ENCODE results near the gene TMPRSS9.
"Not testable (repeated sequence)": the region's sequence is repeated elsewhere in the genome, so short reads cannot be mapped to it uniquely, and the experiment has no call there.

Gene TMPRSS9

GRCh38 chr19:2412449-2412848, 52.4 kb downstream of the TMPRSS9 start:
- no peak for DNase-seq (ENCODE audit: low read depth, low spot score)
- no peak overlapping the region for H3K4me3 ChIP-seq (ENCODE audit: low read length)
- H3K36me3 ChIP-seq (ENCODE audit: control insufficient read depth, insufficient read depth, low read length) = no peaks in the 10 kb centered on the region
- no CpG with 5 or more reads among the region's 2 CpGs for WGBS (ENCODE audit: insufficient coverage, insufficient read length)
- H3K27me3 ChIP-seq (ENCODE audit: control insufficient read depth, insufficient read depth, low read length) = no peaks in the 10 kb centered on the region
- no peaks in the 10 kb centered on the region for H3K9me3 ChIP-seq (ENCODE audit: control insufficient read depth, insufficient read depth, low read length)
- H3K27ac ChIP-seq (ENCODE audit: low read length) = no peak overlapping the region
- H3K4me1 ChIP-seq (ENCODE audit: control insufficient read depth, insufficient read depth, low read length) = no peaks in the 10 kb centered on the region

DNA sequence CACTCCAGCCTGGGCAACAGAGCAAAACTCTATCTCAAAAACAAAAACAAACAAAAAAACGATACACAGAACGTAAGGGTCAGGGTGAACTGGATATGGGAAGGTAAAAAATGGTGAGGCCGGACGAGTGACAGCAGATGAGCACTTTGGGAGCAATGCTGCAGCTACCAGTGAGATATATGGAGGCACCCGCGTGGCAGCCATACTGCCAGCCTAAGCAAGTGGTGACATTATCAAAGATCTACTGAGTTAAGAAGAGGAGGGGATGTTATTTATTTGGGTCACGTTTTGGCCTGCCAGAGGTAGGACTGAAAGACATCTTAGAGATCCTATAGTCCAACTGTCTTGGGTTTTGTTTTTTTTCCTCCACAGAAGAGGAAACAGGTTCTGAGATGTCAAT, 53.1 kb downstream of the TMPRSS9 start:
- no peak overlapping the region for H3K4me3 ChIP-seq (ENCODE audit: low read length)
- no peaks in the 10 kb centered on the region for H3K4me1 ChIP-seq (ENCODE audit: control insufficient read depth, insufficient read depth, low read length)
- H3K9me3 ChIP-seq (ENCODE audit: control insufficient read depth, insufficient read depth, low read length) = no peaks in the 10 kb centered on the region
- no CpG with 5 or more reads among the region's 7 CpGs for WGBS (ENCODE audit: insufficient coverage, insufficient read length)
- no peaks in the 10 kb centered on the region for H3K27me3 ChIP-seq (ENCODE audit: control insufficient read depth, insufficient read depth, low read length)
- no peak for DNase-seq (ENCODE audit: low read depth, low spot score)
- H3K27ac ChIP-seq (ENCODE audit: low read length) = no peak overlapping the region
- no peaks in the 10 kb centered on the region for H3K36me3 ChIP-seq (ENCODE audit: control insufficient read depth, insufficient read depth, low read length)

- Histone ChIP-seq H3K4me1 (ENCODE audit: control insufficient read depth, insufficient read depth, low read length) (no peaks in the 10 kb centered on the region), H3K36me3 (ENCODE audit: control insufficient read depth, insufficient read depth, low read length) (no peaks in the 10 kb centered on the region), H3K27ac (ENCODE audit: low read length) (no peak overlapping the region), H3K9me3 (ENCODE audit: control insufficient read depth, insufficient read depth, low read length) (no peaks in the 10 kb centered on the region), H3K27me3 (ENCODE audit: control insufficient read depth, insufficient read depth, low read length) (no peaks in the 10 kb centered on the region), H3K4me3 (ENCODE audit: low read length) (no peak overlapping the region)
- no peak for DNase-seq (ENCODE audit: low read depth, low spot score)
- no CpG with 5 or more reads among the region's 16 CpGs for WGBS (ENCODE audit: insufficient coverage, insufficient read length)
Observed at GRCh38 chr19:2413629-2414028, 53.6 kb downstream of the TMPRSS9 start.

DNA sequence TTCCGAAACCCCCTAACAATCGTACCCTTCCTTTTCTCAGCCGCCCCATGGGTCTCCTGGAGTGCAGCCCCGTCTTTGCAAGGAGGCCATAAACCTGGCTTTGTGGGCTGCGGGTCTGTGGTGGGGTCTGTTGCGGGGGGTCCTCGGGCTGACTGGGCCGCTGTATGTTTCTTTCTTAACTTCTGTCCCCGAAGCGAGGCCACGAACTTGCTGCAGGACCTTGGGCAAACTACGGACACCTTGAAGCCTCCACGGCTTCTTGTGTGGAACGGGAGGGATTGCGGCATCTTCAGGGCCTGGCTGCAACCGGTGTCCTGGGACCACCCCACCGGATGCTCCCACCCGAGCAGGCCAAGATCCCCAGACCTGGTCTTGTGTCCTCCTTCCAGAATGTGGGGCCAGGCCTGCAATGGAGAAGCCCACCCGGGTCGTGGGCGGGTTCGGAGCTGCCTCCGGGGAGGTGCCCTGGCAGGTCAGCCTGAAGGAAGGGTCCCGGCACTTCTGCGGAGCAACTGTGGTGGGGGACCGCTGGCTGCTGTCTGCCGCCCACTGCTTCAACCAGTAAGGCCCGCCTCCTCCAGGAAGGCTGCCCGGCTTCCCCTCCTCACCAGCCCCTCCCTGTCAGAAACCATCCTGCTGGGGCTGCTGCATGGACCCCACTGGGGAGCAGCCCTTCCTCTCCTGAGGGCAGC, 55.4 kb downstream of the TMPRSS9 start:
- no CpG with 5 or more reads among the region's 29 CpGs for WGBS (ENCODE audit: insufficient coverage, insufficient read length)
- H3K27ac ChIP-seq (ENCODE audit: low read length) = no peak overlapping the region
- H3K27me3 ChIP-seq (ENCODE audit: control insufficient read depth, insufficient read depth, low read length) = no peaks in the 10 kb centered on the region
- no peak overlapping the region for H3K4me3 ChIP-seq (ENCODE audit: low read length)
- H3K4me1 ChIP-seq (ENCODE audit: control insufficient read depth, insufficient read depth, low read length) = no peaks in the 10 kb centered on the region
- no peak for DNase-seq (ENCODE audit: low read depth, low spot score)
- H3K9me3 ChIP-seq (ENCODE audit: control insufficient read depth, insufficient read depth, low read length) = no peaks in the 10 kb centered on the region
- H3K36me3 ChIP-seq (ENCODE audit: control insufficient read depth, insufficient read depth, low read length) = no peaks in the 10 kb centered on the region

GRCh38 chr19:2415973-2416319, 55.9 kb downstream of the TMPRSS9 start:
- DNase-seq (ENCODE audit: low read depth, low spot score) = no peak
- H3K27ac ChIP-seq (ENCODE audit: low read length) = no peak overlapping the region
- no peak overlapping the region for H3K4me3 ChIP-seq (ENCODE audit: low read length)
- WGBS (ENCODE audit: insufficient coverage, insufficient read length) = no CpG with 5 or more reads among the region's 6 CpGs
- no peaks in the 10 kb centered on the region for H3K36me3 ChIP-seq (ENCODE audit: control insufficient read depth, insufficient read depth, low read length)
- no peaks in the 10 kb centered on the region for H3K27me3 ChIP-seq (ENCODE audit: control insufficient read depth, insufficient read depth, low read length)
- no peaks in the 10 kb centered on the region for H3K4me1 ChIP-seq (ENCODE audit: control insufficient read depth, insufficient read depth, low read length)
- H3K9me3 ChIP-seq (ENCODE audit: control insufficient read depth, insufficient read depth, low read length) = no peaks in the 10 kb centered on the region

GRCh38 chr19:2416321-2417097, 56.4 kb downstream of the TMPRSS9 start:
- H3K36me3 ChIP-seq (ENCODE audit: control insufficient read depth, insufficient read depth, low read length) = no peaks in the 10 kb centered on the region
- no peak for DNase-seq (ENCODE audit: low read depth, low spot score)
- no peaks in the 10 kb centered on the region for H3K27me3 ChIP-seq (ENCODE audit: control insufficient read depth, insufficient read depth, low read length)
- H3K9me3 ChIP-seq (ENCODE audit: control insufficient read depth, insufficient read depth, low read length) = no peaks in the 10 kb centered on the region
- WGBS (ENCODE audit: insufficient coverage, insufficient read length) = no CpG with 5 or more reads among the region's 19 CpGs
- no peak overlapping the region for H3K4me3 ChIP-seq (ENCODE audit: low read length)
- no peak overlapping the region for H3K27ac ChIP-seq (ENCODE audit: low read length)
- H3K4me1 ChIP-seq (ENCODE audit: control insufficient read depth, insufficient read depth, low read length) = no peaks in the 10 kb centered on the region

- not testable (repeated sequence) for H3K27me3 ChIP-seq (ENCODE audit: control insufficient read depth, insufficient read depth, low read length); H3K4me3 ChIP-seq (ENCODE audit: low read length); H3K4me1 ChIP-seq (ENCODE audit: control insufficient read depth, insufficient read depth, low read length); H3K9me3 ChIP-seq (ENCODE audit: control insufficient read depth, insufficient read depth, low read length); DNase-seq (ENCODE audit: low read depth, low spot score); H3K36me3 ChIP-seq (ENCODE audit: control insufficient read depth, insufficient read depth, low read length); H3K27ac ChIP-seq (ENCODE audit: low read length)
- WGBS (ENCODE audit: insufficient coverage, insufficient read length) = no CpG with 5 or more reads among the region's 8 CpGs
Observed at GRCh38 chr19:2417436-2417835, 57.4 kb downstream of the TMPRSS9 start.

DNA sequence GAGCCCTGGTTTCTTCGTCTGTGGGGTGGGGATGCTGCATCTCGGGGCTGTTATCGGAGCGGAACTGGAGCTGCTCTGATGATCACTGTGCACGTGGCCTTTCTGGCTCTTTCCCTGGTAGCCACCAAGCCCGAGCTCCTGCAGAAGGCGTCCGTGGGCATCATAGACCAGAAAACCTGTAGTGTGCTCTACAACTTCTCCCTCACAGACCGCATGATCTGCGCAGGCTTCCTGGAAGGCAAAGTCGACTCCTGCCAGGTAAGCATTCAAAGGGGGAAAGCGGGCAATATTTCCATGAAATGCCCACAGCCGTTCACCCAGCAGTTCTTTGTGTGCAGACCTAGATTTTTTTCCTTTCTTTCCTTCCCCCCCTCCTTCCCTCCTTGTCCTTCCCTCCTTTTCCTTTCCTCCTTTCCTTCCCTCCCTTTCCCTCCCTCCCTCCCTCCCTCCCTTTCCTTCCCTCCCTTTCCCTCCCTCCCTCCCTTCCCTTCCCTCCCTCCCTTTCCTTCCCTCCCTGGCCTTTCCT, 57.9 kb downstream of the TMPRSS9 start:
- no peak for DNase-seq (ENCODE audit: low read depth, low spot score)
- Histone ChIP-seq H3K4me3 (ENCODE audit: low read length) (no peak overlapping the region), H3K27ac (ENCODE audit: low read length) (no peak overlapping the region), H3K36me3 (ENCODE audit: control insufficient read depth, insufficient read depth, low read length) (no peaks in the 10 kb centered on the region), H3K9me3 (ENCODE audit: control insufficient read depth, insufficient read depth, low read length) (no peaks in the 10 kb centered on the region), H3K4me1 (ENCODE audit: control insufficient read depth, insufficient read depth, low read length) (no peaks in the 10 kb centered on the region), H3K27me3 (ENCODE audit: control insufficient read depth, insufficient read depth, low read length) (no peaks in the 10 kb centered on the region)
- WGBS (ENCODE audit: insufficient coverage, insufficient read length) = no CpG with 5 or more reads among the region's 13 CpGs

DNA sequence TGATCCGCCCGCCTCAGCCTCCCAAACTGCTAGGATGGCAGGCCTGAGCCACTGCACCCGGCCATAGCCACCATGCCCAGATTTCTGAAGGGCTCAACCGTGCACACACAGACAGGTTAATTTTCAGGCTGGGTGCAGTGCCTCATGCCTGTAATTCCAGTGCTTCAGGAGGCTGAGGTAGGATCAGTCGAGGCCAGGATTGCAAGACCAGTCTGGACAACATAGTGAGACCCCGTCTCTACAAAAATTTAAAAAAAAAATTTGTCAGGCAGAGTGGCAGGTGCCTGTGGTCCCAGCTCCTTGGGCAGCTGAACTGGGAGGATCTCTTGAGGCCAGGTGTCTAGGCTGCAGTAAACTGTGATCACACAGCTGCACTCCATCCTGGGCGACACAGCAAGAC, 59.7 kb downstream of the TMPRSS9 start:
- Histone ChIP-seq H3K27ac (ENCODE audit: low read length) (no peak overlapping the region), H3K9me3 (ENCODE audit: control insufficient read depth, insufficient read depth, low read length) (no peaks in the 10 kb centered on the region), H3K4me3 (ENCODE audit: low read length) (no peak overlapping the region), H3K27me3 (ENCODE audit: control insufficient read depth, insufficient read depth, low read length) (no peaks in the 10 kb centered on the region), H3K4me1 (ENCODE audit: control insufficient read depth, insufficient read depth, low read length) (peaks cover 1% of the 10 kb centered on the region; the same call in 1 of the 2 replicates), H3K36me3 (ENCODE audit: control insufficient read depth, insufficient read depth, low read length) (0 out of 2 replicates have a peak, but pooled peaks cover 2% of the 10 kb centered on the region)
- no peak for DNase-seq (ENCODE audit: low read depth, low spot score)
- no CpG with 5 or more reads among the region's 7 CpGs for WGBS (ENCODE audit: insufficient coverage, insufficient read length)

DNA sequence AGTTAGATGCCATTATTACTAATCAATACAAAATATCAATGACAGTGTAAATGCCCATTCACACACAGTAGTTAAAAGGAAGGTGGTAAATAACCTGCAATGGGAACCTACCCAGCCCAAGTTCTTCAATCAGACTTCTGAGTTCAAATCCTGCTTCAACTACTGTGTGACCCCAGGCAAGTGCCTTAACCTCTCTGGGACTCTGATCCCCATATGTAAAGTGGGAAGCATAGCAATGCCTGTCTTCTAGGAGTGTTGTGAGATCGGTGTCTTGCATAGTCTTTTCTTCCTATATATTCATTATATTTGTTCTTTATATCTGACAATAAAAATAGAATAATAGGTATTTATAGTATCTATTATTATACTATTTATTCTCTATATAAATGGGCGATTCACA, 60.4 kb downstream of the TMPRSS9 start:
- DNase-seq (ENCODE audit: low read depth, low spot score) = no peak
- WGBS (ENCODE audit: insufficient coverage, insufficient read length) = no CpG with 5 or more reads among the region's 2 CpGs
- H3K36me3 ChIP-seq (ENCODE audit: control insufficient read depth, insufficient read depth, low read length) = 0 out of 2 replicates have a peak, but pooled peaks cover 2% of the 10 kb centered on the region
- no peaks in the 10 kb centered on the region for H3K27me3 ChIP-seq (ENCODE audit: control insufficient read depth, insufficient read depth, low read length)
- H3K4me3 ChIP-seq (ENCODE audit: low read length) = no peak overlapping the region
- H3K27ac ChIP-seq (ENCODE audit: low read length) = no peak overlapping the region
- H3K9me3 ChIP-seq (ENCODE audit: control insufficient read depth, insufficient read depth, low read length) = no peaks in the 10 kb centered on the region
- peaks cover 2% of the 10 kb centered on the region; the same call in 1 of the 2 replicates for H3K4me1 ChIP-seq (ENCODE audit: control insufficient read depth, insufficient read depth, low read length)

All from iPS DF 6.9 (cell line).